NB4 (cell line): Measurements from ENCODE around the gene ATXN7.

Source experiments
- MAX ChIP-seq: IDR thresholded peaks from 2 replicates; pipeline ENCODE4 v1.6.1; 2011; ENCODE audit warnings: low read depth, low read length
- MYC ChIP-seq: IDR thresholded peaks from 2 replicates; pipeline ENCODE4 v1.6.1; 2011; ENCODE audit warnings: low read depth, low read length
- POLR2A ChIP-seq: IDR thresholded peaks from 2 replicates; pipeline ENCODE4 v1.6.1; 2011; ENCODE audit warnings: mild to moderate bottlenecking; ENCODE audit not compliant: insufficient read length; ENCODE audit errors: extremely low read depth
- TF ChIP-seq, protein P1 (sequence below): IDR thresholded peaks from one replicate; pipeline ENCODE4 v1.5.1; 2012; ENCODE audit warnings: low read depth, low read length

DNA sequence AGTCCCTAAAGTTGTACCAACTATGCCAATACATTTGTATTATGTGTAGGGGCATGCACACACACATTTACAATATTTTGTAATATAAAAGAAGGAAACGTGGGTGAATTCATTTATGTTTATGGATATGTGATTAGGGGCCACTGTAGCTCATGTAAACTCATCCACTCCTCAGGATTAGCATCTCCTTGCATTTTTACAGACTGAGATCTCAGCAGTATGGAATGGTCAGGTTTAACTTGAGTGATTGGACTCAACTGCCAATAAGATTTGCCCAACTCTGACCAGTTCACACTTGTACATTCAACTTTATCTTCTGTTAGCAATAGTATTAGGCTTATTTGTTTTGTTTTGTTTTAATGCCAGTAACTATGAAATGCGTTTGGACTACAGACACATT, 123.2 kb downstream of the ATXN7 start:
- TF ChIP-seq, protein P1, sequence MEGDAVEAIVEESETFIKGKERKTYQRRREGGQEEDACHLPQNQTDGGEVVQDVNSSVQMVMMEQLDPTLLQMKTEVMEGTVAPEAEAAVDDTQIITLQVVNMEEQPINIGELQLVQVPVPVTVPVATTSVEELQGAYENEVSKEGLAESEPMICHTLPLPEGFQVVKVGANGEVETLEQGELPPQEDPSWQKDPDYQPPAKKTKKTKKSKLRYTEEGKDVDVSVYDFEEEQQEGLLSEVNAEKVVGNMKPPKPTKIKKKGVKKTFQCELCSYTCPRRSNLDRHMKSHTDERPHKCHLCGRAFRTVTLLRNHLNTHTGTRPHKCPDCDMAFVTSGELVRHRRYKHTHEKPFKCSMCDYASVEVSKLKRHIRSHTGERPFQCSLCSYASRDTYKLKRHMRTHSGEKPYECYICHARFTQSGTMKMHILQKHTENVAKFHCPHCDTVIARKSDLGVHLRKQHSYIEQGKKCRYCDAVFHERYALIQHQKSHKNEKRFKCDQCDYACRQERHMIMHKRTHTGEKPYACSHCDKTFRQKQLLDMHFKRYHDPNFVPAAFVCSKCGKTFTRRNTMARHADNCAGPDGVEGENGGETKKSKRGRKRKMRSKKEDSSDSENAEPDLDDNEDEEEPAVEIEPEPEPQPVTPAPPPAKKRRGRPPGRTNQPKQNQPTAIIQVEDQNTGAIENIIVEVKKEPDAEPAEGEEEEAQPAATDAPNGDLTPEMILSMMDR = no peak
- TF ChIP-seq POLR2A (no peak), MAX (no peak), MYC (no peak)
